DMS153 treated with DMSO at 0.1 percent for 48 hours (cell line): Measurements from ENCODE around the gene CHST8.
"Not testable (repeated sequence)": the region's sequence is repeated elsewhere in the genome, so short reads cannot be mapped to it uniquely, and the experiment has no call there.

ENCODE experiments used
- DNase-seq: peaks from one replicate; lab custom pipeline; 2025; ENCODE audit not compliant: unreplicated experiment; lab: John Stamatoyannopoulos, UW

Gene CHST8

GRCh38 chr19:33641261-33641660, 19.5 kb downstream of the CHST8 start:
- DNase-seq = no peak

GRCh38 chr19:33641956-33642498, 20.3 kb downstream of the CHST8 start:
- no peak for DNase-seq

- DNase-seq = no peak
Observed at GRCh38 chr19:33644284-33644836, 22.6 kb downstream of the CHST8 start.

- DNase-seq = no peak
Observed at GRCh38 chr19:33646306-33646705, 24.6 kb downstream of the CHST8 start.

GRCh38 chr19:33647146-33647545, 25.4 kb downstream of the CHST8 start:
- DNase-seq = no peak

GRCh38 chr19:33649627-33650305, 28.0 kb downstream of the CHST8 start:
- DNase-seq = no peak

- DNase-seq = no peak
Observed at GRCh38 chr19:33653684-33654083, 31.9 kb downstream of the CHST8 start.

GRCh38 chr19:33654840-33655508, 33.2 kb downstream of the CHST8 start:
- DNase-seq = no peak

- no peak for DNase-seq
Observed at GRCh38 chr19:33659835-33660234, 38.1 kb downstream of the CHST8 start.

GRCh38 chr19:33660410-33661124, 38.8 kb downstream of the CHST8 start:
- no peak for DNase-seq

- no peak for DNase-seq
Observed at GRCh38 chr19:33661336-33661735, 39.6 kb downstream of the CHST8 start.

- no peak for DNase-seq
Observed at GRCh38 chr19:33662391-33663092, 40.8 kb downstream of the CHST8 start.

- not testable (repeated sequence) for DNase-seq
Observed at GRCh38 chr19:33663316-33663715, 41.6 kb downstream of the CHST8 start.

GRCh38 chr19:33664744-33665143, 43.0 kb downstream of the CHST8 start:
- DNase-seq = no peak

- no peak for DNase-seq
Observed at GRCh38 chr19:33665776-33666595, 44.2 kb downstream of the CHST8 start.

- DNase-seq = no peak
Observed at GRCh38 chr19:33667141-33667650, 45.4 kb downstream of the CHST8 start.

GRCh38 chr19:33667881-33668280, 46.1 kb downstream of the CHST8 start:
- no peak for DNase-seq

- DNase-seq = no peak
Observed at GRCh38 chr19:33668968-33669367, 47.2 kb downstream of the CHST8 start.

- DNase-seq = no peak
Observed at GRCh38 chr19:33669376-33669775, 47.6 kb downstream of the CHST8 start.

GRCh38 chr19:33670398-33670797, 48.6 kb downstream of the CHST8 start:
- DNase-seq = no peak
